SK-N-MC (cell line): ENCODE measurements around the gene BACH2.

Experiments
- DNase-seq: peaks from one replicate; pipeline ENCODE4 v3.0.0-alpha.2; 2011; ENCODE audit warnings: low read depth, low spot score
- H3K27ac ChIP-seq: fragments of 200-600 bp; sonication (generic); 2 replicates; pipeline ENCODE4 v1.5.1; 2016; ENCODE audit warnings: mixed run types
- H3K36me3 ChIP-seq: fragments of 200-600 bp; sonication (generic); 2 replicates; pipeline ENCODE4 v1.6.1; 2017; ENCODE audit warnings: antibody characterized with exemption, low read length, mixed read lengths; ENCODE audit not compliant: insufficient read depth
- H3K4me3 ChIP-seq: fragments of 200-600 bp; sonication (generic); 2 replicates; pipeline ENCODE4 v1.5.1; 2016
- H3K9ac ChIP-seq: fragments of 200-600 bp; sonication (generic); 2 replicates; pipeline ENCODE4 v1.8.0; 2017; ENCODE audit warnings: mixed run types, mixed read lengths; ENCODE audit not compliant: insufficient read length
- H3K9me3 ChIP-seq: fragments of 200-600 bp; sonication (generic); 2 replicates; pipeline ENCODE4 v1.6.1; 2017; ENCODE audit warnings: low read depth, mild to moderate bottlenecking, antibody characterized with exemption, low read length, moderate library complexity, mixed read lengths
- EZH2 ChIP-seq: fragments of 200-600 bp; sonication (generic); IDR thresholded peaks from one replicate; pipeline ENCODE4 v1.6.1; 2017; ENCODE audit warnings: antibody characterized with exemption
- FOXP2 ChIP-seq: optimal IDR thresholded peaks from 2 replicates; pipeline ENCODE3; 2011; ENCODE audit warnings: mild to moderate bottlenecking, moderate library complexity; ENCODE audit not compliant: insufficient read depth; ENCODE audit errors: extremely low read length, control extremely low read depth
- POLR2AphosphoS5 ChIP-seq: IDR thresholded peaks from 2 replicates; pipeline ENCODE4 v1.6.1; 2012; ENCODE audit warnings: mild to moderate bottlenecking, low read depth, low read length, borderline replicate concordance

The BACH2 gene

DNA sequence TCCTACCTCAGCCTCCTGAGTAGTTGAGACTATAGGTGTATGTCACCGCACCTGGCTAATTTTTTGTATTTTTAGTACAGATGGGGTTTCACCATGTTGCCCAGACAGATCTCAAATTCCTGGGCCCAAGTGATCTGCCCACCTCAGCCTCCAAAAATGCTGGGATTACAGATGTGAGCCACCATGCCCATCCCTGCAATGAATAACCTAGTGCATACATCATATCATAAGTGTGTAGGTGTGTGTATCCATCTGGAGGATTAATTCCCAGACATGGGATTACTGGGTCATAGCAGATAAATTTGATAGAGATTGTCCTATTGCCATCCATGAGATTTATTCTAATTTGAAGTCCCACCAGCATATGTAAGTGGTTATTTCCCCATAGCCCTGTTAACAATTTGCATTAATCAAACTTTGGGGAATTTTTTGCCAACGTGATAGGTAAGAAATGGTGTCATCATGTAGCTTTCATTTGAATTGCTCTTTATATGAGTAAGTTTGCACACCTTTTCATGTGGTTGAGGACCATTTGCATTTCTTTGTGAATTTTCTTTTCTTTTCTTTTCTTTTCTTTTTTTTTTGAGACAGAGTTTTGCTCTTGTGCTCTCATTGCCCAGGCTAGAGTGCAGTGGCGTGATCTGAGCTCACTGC is 29.9 kb upstream of the BACH2 start:
- Histone ChIP-seq H3K27ac (no peak overlapping the region), H3K9ac (no peak overlapping the region), H3K36me3 (no peaks in the 10 kb centered on the region), H3K9me3 (no peaks in the 10 kb centered on the region), H3K4me3 (no peak overlapping the region)
- TF ChIP-seq FOXP2 (no peak), EZH2 (no peak), POLR2AphosphoS5 (no peak)
- DNase-seq = no peak

DNA sequence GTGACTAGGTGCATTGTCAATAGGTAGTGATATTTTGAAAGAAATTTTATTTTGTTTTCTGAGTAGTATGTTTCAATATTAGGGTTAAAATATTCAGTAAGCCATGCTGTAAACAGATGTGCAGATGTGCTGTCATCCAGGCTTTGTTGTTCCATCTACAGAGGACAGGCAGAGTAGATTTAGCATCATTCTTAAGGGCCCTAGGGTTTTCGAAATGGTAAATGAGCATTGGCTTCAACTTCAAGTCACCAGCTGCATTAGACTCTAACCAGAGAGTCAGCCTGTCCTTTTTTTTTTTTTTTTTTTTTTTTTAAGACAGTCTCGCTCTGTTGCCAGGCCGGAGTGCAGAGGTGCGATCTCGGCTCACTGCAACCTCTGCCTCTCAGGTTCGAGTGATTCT is 27.1 kb upstream of the BACH2 start:
- DNase-seq = no peak
- no peak overlapping the region for H3K4me3 ChIP-seq
- H3K27ac ChIP-seq = no peak overlapping the region
- TF ChIP-seq FOXP2 (no peak), POLR2AphosphoS5 (no peak), EZH2 (no peak)
- no peaks in the 10 kb centered on the region for H3K9me3 ChIP-seq
- no peak overlapping the region for H3K9ac ChIP-seq
- no peaks in the 10 kb centered on the region for H3K36me3 ChIP-seq

DNA sequence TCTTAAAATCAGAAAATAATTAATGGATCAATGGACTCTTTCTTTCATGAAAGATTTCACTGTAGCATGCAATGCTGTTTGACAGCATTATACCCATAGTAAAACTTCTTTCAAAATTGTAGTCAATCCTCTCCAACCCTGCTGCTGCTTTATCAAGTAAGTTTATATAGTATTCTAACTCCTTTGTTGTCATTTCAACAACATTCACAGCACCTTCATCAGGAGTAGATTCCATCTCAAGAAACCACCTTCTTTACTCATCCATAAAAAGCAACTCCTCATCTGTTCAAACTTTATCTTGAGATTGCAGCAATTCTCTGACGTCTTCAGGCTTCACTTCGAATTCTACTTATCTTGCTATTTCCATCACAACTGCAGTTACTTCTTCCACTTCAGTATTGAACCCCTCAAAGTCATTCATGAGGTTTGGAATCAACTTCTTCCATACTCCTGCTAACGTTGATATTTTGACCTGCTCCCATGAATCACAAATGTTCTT is 26.4 kb upstream of the BACH2 start:
- Histone ChIP-seq H3K36me3 (no peaks in the 10 kb centered on the region), H3K4me3 (no peak overlapping the region), H3K9me3 (no peaks in the 10 kb centered on the region), H3K27ac (no peak overlapping the region), H3K9ac (no peak overlapping the region)
- TF ChIP-seq FOXP2 (no peak), POLR2AphosphoS5 (no peak), EZH2 (no peak)
- DNase-seq = no peak

DNA sequence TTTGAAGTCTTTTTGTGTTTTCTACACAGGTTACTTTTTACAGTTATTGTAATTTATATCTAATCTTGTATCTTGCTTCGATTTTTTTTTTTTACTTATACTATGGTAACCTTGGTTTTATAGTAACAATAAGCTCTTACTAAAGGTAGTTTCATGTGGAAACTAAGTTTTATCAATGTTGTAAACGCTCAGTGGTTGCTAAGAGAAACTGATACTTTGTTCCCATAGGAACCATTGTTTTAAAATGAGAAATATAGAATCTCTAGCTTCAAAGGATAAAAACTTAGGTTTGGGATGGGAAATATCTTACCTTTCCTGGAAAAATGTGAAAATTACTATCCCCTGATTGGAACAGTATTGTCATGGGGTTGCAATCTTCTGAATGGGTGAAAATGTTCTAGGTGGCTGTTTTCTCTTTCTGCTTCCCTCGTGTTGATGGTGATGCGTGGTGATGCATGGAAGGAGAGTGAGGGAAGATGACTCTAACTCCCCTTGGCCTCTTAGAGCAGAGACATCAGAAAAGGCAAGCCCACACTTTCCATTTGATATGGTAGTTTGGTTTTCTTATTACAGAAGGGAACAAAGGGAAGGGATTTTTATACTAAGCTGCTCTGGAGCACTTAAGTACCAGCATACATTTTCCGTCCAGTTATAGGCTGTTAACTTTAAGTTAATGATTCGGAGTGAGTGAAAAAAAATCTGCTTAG is 23.5 kb upstream of the BACH2 start:
- Histone ChIP-seq H3K36me3 (no peaks in the 10 kb centered on the region), H3K4me3 (no peak overlapping the region), H3K9ac (no peak overlapping the region), H3K9me3 (no peaks in the 10 kb centered on the region), H3K27ac (no peak overlapping the region)
- TF ChIP-seq EZH2 (no peak), FOXP2 (no peak), POLR2AphosphoS5 (no peak)
- no peak for DNase-seq

DNA sequence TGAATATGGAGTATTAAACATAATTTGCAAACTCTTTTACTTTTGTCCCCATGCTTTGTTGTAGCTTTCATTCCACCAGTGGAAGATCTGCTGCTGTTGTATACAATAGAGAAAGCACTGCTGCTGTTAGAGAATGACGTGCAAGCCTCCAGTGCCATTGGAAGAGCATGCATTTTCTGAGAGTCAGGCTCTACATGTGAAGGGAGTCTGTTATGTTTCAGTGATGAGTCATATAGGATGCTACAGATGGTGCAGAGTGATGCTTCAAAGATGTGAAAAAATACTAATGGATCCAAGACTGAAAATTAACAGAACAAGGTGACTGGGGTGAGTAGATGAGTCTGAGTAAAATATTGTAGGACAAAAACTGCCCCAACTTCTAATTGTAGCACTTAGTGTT is 22.4 kb upstream of the BACH2 start:
- Histone ChIP-seq H3K36me3 (no peaks in the 10 kb centered on the region), H3K4me3 (no peak overlapping the region), H3K27ac (no peak overlapping the region), H3K9ac (no peak overlapping the region), H3K9me3 (no peaks in the 10 kb centered on the region)
- TF ChIP-seq FOXP2 (no peak), EZH2 (no peak), POLR2AphosphoS5 (no peak)
- DNase-seq = no peak

DNA sequence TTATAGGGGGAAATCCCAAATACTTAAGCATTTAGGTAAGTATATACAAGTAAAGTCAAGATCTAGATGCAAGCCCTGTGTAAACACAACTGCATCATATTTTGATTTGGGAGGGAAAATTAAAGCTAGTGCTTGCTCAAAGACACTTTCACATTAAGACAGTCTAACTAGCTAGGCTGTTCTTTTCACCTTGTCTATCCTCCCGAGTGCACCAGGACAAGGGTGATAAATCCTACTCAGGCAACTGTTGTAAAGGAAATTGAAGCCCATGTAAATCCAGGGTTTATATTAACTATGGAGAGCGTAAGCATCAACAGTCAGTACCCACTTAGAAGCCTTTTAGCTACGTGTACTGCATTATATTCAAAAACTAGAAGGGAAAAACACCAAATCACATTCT is 19.3 kb upstream of the BACH2 start:
- Histone ChIP-seq H3K27ac (no peak overlapping the region), H3K4me3 (no peak overlapping the region), H3K36me3 (no peaks in the 10 kb centered on the region), H3K9ac (no peak overlapping the region), H3K9me3 (no peaks in the 10 kb centered on the region)
- DNase-seq = no peak
- TF ChIP-seq POLR2AphosphoS5 (no peak), EZH2 (no peak), FOXP2 (no peak)

DNA sequence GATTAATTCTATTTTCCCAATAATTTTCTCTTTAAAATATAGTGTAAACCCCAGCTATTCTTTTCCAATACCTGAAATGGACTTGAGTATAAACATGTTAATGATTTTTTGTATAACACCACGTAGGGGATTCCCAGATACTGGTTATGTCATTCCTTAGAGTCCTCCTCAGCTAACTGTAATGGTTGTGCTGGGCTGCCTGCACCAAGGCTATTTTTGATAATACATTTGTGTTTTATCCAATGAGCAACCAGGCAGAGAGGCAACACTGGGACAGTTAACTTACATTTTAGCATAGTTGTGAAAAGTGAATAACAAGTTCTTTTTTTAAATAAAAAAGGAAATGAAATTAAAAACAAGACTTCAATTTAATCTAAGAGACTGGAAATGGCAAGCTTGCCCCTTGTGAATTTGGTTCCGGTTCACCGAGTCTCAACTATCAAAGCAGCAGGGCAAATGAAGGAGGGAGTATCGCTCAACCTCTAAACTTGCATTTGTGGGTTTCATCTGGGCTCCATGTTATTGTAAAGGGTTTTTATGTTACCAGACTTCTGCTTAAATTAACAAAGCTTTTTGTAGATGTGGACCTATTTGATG is 18.8 kb upstream of the BACH2 start:
- Histone ChIP-seq H3K4me3 (no peak overlapping the region), H3K27ac (no peak overlapping the region), H3K9ac (no peak overlapping the region), H3K36me3 (no peaks in the 10 kb centered on the region), H3K9me3 (no peaks in the 10 kb centered on the region)
- TF ChIP-seq EZH2 = no peak
- no peak for TF ChIP-seq POLR2AphosphoS5
- TF ChIP-seq FOXP2 = no peak
- DNase-seq = no peak

DNA sequence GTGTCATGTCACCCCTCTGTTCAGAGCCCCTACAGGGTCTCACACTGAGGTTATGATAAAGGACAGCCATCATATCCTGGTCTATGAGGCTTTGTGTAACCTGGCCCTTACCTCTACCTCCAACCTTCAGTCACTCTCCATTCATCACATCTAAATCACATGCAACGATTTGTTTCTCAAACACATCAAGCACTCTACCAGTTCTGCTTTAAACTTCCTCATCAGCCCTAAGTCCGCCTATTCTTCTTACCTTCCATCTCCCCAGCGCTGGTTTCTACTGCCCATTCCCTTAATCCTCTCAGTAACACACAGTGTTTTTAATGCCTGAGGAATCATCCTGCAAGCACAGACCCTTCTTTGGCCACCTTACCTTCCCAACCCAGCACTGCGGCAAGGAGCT is 17.9 kb upstream of the BACH2 start:
- Histone ChIP-seq H3K27ac (no peak overlapping the region), H3K9ac (no peak overlapping the region), H3K4me3 (no peak overlapping the region), H3K9me3 (no peaks in the 10 kb centered on the region), H3K36me3 (no peaks in the 10 kb centered on the region)
- TF ChIP-seq POLR2AphosphoS5 (no peak), FOXP2 (no peak), EZH2 (no peak)
- DNase-seq = no peak

DNA sequence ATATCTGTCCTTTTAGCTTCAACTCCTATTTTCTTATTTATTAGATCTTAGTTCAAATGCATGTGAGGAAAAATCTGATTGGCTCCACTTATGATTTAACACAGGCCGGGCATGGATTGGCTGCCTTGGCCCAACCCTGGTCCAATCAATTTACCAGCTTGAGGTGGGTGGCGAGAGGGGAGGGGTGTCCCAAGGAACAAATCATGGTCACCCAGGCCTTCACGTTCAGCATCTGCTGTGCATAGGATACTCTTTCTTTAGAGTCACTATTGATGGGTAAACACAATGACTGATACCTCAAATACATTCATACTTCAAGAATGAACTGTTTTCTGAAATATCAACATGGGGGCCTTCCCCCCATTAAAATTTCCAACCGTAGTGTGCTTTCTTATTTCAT is 14.9 kb upstream of the BACH2 start:
- no peak overlapping the region for H3K27ac ChIP-seq

More for the DNA sequence above, 14.9 kb upstream of the BACH2 start:
- no peaks in the 10 kb centered on the region for H3K9me3 ChIP-seq
- no peak overlapping the region for H3K9ac ChIP-seq
- no peak for DNase-seq
- TF ChIP-seq FOXP2 = no peak
- no peak for TF ChIP-seq POLR2AphosphoS5
- TF ChIP-seq EZH2 = no peak
- H3K4me3 ChIP-seq = no peak overlapping the region
- H3K36me3 ChIP-seq = no peaks in the 10 kb centered on the region
